Spleen (tissue), 7 donors: ENCODE results near the gene CSMD2.

Source experiments
- POLR2AphosphoS5 ChIP-seq, 3 donors: sonication (generic); formaldehyde crosslinking; IDR thresholded peaks; one replicate each; pipeline ENCODE4 v1.5.1; 2017; ENCODE audit warnings: antibody characterized with exemption in 3 of 3
- TF ChIP-seq, protein P1 (sequence below), 11 experiments: fragments of 200-600 bp in 7 of 11; fragments of 450-650 bp in 4 of 11; sonication (generic) in 4 of 11; IDR thresholded peaks in 8 of 11; conservative IDR thresholded peaks in 3 of 11; 1 replicate in 7 of 11; 2 replicates in 4 of 11; pipeline versions ENCODE4 v1.4.0 to v1.8.0; 2016 to 2021; ENCODE audit warnings: antibody characterized with exemption in 11 of 11, inconsistent platforms in 4 of 11, mild to moderate bottlenecking in 1 of 11
- donor health status: DM: no; HTN: no; CAD: no; lungs with moderate emphysema.
- donor health status: DM: no; HTN: no; CAD: no.
- donor health status: DM: no; HTN: no; CAD: no.

GRCh38 chr1:33860671-33861070 is 304.4 kb downstream of the CSMD2 start:
- TF ChIP-seq, protein P1, sequence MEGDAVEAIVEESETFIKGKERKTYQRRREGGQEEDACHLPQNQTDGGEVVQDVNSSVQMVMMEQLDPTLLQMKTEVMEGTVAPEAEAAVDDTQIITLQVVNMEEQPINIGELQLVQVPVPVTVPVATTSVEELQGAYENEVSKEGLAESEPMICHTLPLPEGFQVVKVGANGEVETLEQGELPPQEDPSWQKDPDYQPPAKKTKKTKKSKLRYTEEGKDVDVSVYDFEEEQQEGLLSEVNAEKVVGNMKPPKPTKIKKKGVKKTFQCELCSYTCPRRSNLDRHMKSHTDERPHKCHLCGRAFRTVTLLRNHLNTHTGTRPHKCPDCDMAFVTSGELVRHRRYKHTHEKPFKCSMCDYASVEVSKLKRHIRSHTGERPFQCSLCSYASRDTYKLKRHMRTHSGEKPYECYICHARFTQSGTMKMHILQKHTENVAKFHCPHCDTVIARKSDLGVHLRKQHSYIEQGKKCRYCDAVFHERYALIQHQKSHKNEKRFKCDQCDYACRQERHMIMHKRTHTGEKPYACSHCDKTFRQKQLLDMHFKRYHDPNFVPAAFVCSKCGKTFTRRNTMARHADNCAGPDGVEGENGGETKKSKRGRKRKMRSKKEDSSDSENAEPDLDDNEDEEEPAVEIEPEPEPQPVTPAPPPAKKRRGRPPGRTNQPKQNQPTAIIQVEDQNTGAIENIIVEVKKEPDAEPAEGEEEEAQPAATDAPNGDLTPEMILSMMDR (IDR thresholded peaks at IDR 0.05 in 8 of 11, conservative IDR thresholded peaks at IDR 0.05 in 3 of 11): no peak
- TF ChIP-seq POLR2AphosphoS5 (IDR thresholded peaks at IDR 0.05): no peak
